Vagina (tissue), 2 donors: Measurements from ENCODE around the gene CCDC27. TPM values are rescaled to one million over a fixed set of nuclear protein-coding genes. Genes with fewer than 3 reads are reported as not detected.

Source experiments
- DNase-seq, 2 donors: peaks; one replicate each; pipeline ENCODE4 v3.0.0-alpha.2; 2017; ENCODE audit errors: extremely low spot score in 2 of 2
- H3K27ac ChIP-seq: fragments of 200-600 bp; sonication (generic); one replicate; pipeline ENCODE4 v1.5.1; 2019
- H3K27me3 ChIP-seq: fragments of 200-600 bp; sonication (generic); one replicate; pipeline ENCODE4 v1.5.1; 2019
- H3K36me3 ChIP-seq, 2 donors: fragments of 200-600 bp; sonication (generic); one replicate each; pipeline ENCODE4 v1.5.1; 2017 to 2019
- H3K4me1 ChIP-seq: fragments of 200-600 bp; sonication (generic); one replicate; pipeline ENCODE4 v1.5.1; 2019
- H3K4me3 ChIP-seq, 2 donors: fragments of 200-600 bp; sonication (generic); 1 replicate in 1 of 2; 2 replicates in 1 of 2; pipeline ENCODE4 v1.5.1; 2016 to 2019
- H3K9me3 ChIP-seq: fragments of 200-600 bp; sonication (generic); one replicate; pipeline ENCODE4 v1.5.1; 2019
- POLR2A ChIP-seq, 2 donors: fragments of 450-650 bp; IDR thresholded peaks; one replicate each; pipeline ENCODE4 v1.6.1; 2017; ENCODE audit warnings: antibody characterized with exemption in 2 of 2, mild to moderate bottlenecking in 2 of 2, moderate library complexity in 2 of 2
- POLR2AphosphoS5 ChIP-seq, 2 donors: sonication (generic); formaldehyde crosslinking; IDR thresholded peaks; one replicate each; pipeline ENCODE4 v1.9.0; 2017; ENCODE audit warnings: antibody characterized with exemption in 2 of 2, mild to moderate bottlenecking in 2 of 2, low read depth in 1 of 2; ENCODE audit not compliant: insufficient read depth in 1 of 2
- intact Hi-C: fragments of 100-400 bp; cut with DNase I; formaldehyde crosslinking; loops from one replicate; pipeline ENCODE4 v1.15.1; 2023
- total RNA-seq: library from RNA; depleted of rRNA; stranded (reverse); fragments of >200 nt; gene quantifications from one replicate; pipeline ENCODE4 v1.2.3, GENCODE V29; 2016
- TF ChIP-seq, protein P1 (sequence below), 3 experiments: fragments of 450-650 bp in 2 of 3; fragments of 200-600 bp in 1 of 3; sonication (generic) in 1 of 3; IDR thresholded peaks; one replicate each; pipeline ENCODE4 v1.5.1; 2017 to 2019; ENCODE audit warnings: antibody characterized with exemption in 3 of 3, mild to moderate bottlenecking in 2 of 3, moderate library complexity in 2 of 3

Gene CCDC27
- total RNA-seq, 1 donor from 2014 or later: not detected

DNA sequence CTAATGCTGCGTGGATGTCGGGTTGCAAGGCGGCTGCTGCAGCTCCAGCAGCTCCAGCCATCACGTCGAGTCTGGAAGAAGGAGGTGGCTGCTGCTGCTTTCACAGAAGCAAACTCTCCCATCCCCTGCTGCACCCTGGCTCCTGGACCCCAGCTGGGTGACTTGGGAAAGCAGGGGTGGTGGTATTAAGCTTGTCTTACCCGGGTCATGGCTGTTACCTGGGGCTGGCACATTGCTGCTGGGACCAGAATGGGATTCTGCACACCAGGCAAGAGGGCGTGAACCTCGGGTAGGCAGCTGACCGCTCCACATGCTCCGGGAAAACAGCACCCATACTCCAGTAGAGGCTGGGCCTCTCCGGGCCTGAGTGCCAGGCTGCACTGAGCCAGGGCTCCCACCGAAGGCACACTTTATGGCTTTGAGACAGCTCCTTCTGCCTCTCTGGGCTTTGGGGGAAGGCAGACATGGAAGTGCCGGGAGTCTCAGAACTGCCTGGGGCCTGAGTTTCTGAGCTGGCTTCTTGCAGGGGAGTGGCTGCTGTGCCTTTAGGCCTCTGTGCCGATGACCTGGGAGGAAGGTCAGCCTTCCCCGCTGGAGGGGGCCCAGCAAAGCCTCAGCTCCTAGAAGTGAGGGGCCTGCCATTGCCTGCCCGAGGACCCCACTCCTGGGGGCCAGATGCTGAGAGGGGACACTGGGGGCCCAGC lies 21.5 kb downstream of the CCDC27 start:
- Histone ChIP-seq H3K27me3 (no peaks in the 10 kb centered on the region), H3K36me3 (no peaks in the 10 kb centered on the region), H3K9me3 (no peaks in the 10 kb centered on the region), H3K27ac (peak overlapping the region; percentile 87), H3K4me3 (peak overlapping the region in 1 of 2 donors; percentile 67), H3K4me1 (peaks cover 54% of the 10 kb centered on the region)
- TF ChIP-seq POLR2AphosphoS5 (IDR thresholded peaks at IDR 0.05; ENCODE audit: insufficient read depth in 1 of 2, low read depth in 1 of 2) (no peak), POLR2A (IDR thresholded peaks at IDR 0.05) (no peak)
- TF ChIP-seq, protein P1, sequence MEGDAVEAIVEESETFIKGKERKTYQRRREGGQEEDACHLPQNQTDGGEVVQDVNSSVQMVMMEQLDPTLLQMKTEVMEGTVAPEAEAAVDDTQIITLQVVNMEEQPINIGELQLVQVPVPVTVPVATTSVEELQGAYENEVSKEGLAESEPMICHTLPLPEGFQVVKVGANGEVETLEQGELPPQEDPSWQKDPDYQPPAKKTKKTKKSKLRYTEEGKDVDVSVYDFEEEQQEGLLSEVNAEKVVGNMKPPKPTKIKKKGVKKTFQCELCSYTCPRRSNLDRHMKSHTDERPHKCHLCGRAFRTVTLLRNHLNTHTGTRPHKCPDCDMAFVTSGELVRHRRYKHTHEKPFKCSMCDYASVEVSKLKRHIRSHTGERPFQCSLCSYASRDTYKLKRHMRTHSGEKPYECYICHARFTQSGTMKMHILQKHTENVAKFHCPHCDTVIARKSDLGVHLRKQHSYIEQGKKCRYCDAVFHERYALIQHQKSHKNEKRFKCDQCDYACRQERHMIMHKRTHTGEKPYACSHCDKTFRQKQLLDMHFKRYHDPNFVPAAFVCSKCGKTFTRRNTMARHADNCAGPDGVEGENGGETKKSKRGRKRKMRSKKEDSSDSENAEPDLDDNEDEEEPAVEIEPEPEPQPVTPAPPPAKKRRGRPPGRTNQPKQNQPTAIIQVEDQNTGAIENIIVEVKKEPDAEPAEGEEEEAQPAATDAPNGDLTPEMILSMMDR (IDR thresholded peaks at IDR 0.05): no peak
- no peak for DNase-seq
- intact Hi-C loops: no loop called here

GRCh38 chr1:3774276-3774945 lies 22.2 kb downstream of the CCDC27 start:
- Histone ChIP-seq H3K27ac (peak overlapping the region; percentile 23), H3K4me1 (peaks cover 54% of the 10 kb centered on the region), H3K27me3 (no peaks in the 10 kb centered on the region), H3K9me3 (no peaks in the 10 kb centered on the region), H3K36me3 (peaks cover 0 to 6% of the 10 kb centered on the region in 2 donors), H3K4me3 (no peak overlapping the region)
- DNase-seq: no peak
- TF ChIP-seq, protein P1 (IDR thresholded peaks at IDR 0.05): no peak
- no peak for TF ChIP-seq POLR2A (IDR thresholded peaks at IDR 0.05)
- TF ChIP-seq POLR2AphosphoS5 (IDR thresholded peaks at IDR 0.05; ENCODE audit: insufficient read depth in 1 of 2, low read depth in 1 of 2): no peak
- intact Hi-C loops: no loop called here

DNA sequence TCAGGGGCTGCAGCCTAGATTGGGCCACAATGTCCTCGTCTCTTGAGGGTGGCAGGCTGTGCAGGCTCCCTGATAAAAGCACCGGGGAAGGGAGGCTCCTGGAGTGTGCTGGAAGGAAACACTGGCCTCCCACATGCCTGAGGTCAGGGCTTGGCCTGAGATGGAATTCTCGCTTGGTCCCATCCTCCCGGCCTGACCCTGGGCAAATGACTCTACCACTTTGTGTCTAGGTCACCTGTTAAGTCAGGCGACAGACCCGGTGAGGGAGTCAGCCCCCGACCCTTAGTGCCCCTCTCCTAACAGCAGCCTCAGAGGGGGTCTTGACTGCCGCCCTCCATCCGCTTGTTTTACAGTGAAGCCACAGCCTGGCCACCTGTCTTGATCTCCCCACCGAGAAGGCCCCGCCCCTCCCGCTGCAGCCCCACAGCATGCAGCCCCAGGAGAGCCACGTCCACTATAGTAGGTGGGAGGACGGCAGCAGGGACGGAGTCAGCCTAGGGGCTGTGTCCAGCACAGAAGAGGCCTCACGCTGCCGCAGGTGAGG lies 22.8 kb downstream of the CCDC27 start:
- H3K27ac ChIP-seq: peak overlapping the region; percentile 23
- intact Hi-C loops: no loop called here
- H3K9me3 ChIP-seq: no peaks in the 10 kb centered on the region
- TF ChIP-seq, protein P1 (IDR thresholded peaks at IDR 0.05): no peak
- TF ChIP-seq POLR2A (IDR thresholded peaks at IDR 0.05): no peak
- TF ChIP-seq POLR2AphosphoS5 (IDR thresholded peaks at IDR 0.05; ENCODE audit: insufficient read depth in 1 of 2, low read depth in 1 of 2): no peak
- H3K36me3 ChIP-seq: peaks cover 0 to 12% of the 10 kb centered on the region in 2 donors
- DNase-seq: no peak
- H3K4me3 ChIP-seq: no peak overlapping the region
- peaks cover 54% of the 10 kb centered on the region for H3K4me1 ChIP-seq
- H3K27me3 ChIP-seq: no peaks in the 10 kb centered on the region

GRCh38 chr1:3775490-3776230 lies 23.4 kb downstream of the CCDC27 start:
- TF ChIP-seq, protein P1 (IDR thresholded peaks at IDR 0.05): no peak
- no peak for TF ChIP-seq POLR2A (IDR thresholded peaks at IDR 0.05)
- DNase-seq: no peak
- Histone ChIP-seq H3K4me1 (peaks cover 54% of the 10 kb centered on the region), H3K9me3 (no peaks in the 10 kb centered on the region), H3K27ac (peak overlapping the region; percentile 23), H3K4me3 (no peak overlapping the region), H3K36me3 (peaks cover 0 to 18% of the 10 kb centered on the region in 2 donors), H3K27me3 (no peaks in the 10 kb centered on the region)
- intact Hi-C loops: no loop called here
